Measurements from ENCODE around the gene ACTN3. TPM values are rescaled to one million over a fixed set of nuclear protein-coding genes. Genes with fewer than 3 reads are reported as not detected.
"Not testable (repeated sequence)": the region's sequence is repeated elsewhere in the genome, so short reads cannot be mapped to it uniquely, and the experiment has no call there.

The ACTN3 gene
- total RNA-seq, 3 donors from 2014 or later = under 0.01 to 0.16 TPM; not detected in 1

DNA sequence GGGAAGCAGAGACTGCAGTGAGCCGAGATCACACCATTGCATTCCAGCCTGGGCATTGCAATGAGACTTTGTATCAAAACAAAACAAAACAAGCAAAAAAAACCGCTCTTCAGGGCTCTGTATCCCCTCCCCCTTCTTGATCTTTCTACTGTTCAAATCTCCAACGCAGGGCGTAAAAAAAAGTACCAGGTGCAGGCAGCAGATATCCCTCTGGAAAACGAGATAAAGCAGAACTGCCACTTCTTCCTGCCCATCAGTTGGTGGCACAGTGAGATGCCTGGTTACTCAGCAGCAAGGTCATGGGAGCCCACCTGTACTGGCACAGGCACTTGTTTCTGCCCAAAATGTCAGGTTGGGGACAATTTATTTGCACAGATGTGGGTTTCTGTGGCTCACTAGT, 57.5 kb downstream of the ACTN3 start:
- H3K27me3 ChIP-seq = no peaks in the 10 kb centered on the region
- no peaks in the 10 kb centered on the region for H3K9me3 ChIP-seq
- H3K4me3 ChIP-seq = no peak overlapping the region
- TF ChIP-seq, protein P1, sequence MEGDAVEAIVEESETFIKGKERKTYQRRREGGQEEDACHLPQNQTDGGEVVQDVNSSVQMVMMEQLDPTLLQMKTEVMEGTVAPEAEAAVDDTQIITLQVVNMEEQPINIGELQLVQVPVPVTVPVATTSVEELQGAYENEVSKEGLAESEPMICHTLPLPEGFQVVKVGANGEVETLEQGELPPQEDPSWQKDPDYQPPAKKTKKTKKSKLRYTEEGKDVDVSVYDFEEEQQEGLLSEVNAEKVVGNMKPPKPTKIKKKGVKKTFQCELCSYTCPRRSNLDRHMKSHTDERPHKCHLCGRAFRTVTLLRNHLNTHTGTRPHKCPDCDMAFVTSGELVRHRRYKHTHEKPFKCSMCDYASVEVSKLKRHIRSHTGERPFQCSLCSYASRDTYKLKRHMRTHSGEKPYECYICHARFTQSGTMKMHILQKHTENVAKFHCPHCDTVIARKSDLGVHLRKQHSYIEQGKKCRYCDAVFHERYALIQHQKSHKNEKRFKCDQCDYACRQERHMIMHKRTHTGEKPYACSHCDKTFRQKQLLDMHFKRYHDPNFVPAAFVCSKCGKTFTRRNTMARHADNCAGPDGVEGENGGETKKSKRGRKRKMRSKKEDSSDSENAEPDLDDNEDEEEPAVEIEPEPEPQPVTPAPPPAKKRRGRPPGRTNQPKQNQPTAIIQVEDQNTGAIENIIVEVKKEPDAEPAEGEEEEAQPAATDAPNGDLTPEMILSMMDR (IDR thresholded peaks at IDR 0.05) = no peak
- TF ChIP-seq POLR2AphosphoS5 (IDR thresholded peaks at IDR 0.05) = no peak
- TF ChIP-seq POLR2A (IDR thresholded peaks at IDR 0.05) = no peak
- no peak for DNase-seq (ENCODE audit: low spot score in 2 of 2)
- intact Hi-C loops (cut with DNase I; ENCODE audit: low total_unique reads) = no loop called here
- no peaks in the 10 kb centered on the region for H3K36me3 ChIP-seq
- H3K4me1 ChIP-seq = peaks cover 0 to 8% of the 10 kb centered on the region in 2 donors
- H3K27ac ChIP-seq = no peak overlapping the region

DNA sequence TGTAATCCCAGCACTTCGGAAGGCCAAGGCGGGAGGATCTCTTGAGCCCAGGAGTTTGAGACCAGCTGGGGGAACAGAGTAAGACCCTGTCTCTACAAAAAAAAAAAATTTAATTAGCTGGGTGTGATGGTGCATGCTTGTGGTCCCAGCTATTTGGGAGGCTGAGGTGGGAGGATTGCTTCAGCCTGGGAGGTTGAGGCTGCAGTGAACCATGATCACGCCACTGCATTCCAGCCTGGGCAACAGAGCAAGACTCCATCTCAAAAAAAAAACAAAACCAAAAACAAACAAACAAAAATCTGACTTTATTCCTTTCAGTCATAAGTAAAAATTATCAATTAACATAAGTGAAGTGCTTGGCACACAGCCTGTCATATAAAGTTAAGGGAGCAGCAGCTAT, 59.9 kb downstream of the ACTN3 start:
- peak overlapping the region; percentile 74 to 81 for H3K27ac ChIP-seq
- intact Hi-C loops (cut with DNase I; ENCODE audit: low total_unique reads); DNase-seq (ENCODE audit: low spot score in 2 of 2); H3K4me3 ChIP-seq; H3K9me3 ChIP-seq; H3K36me3 ChIP-seq; H3K27me3 ChIP-seq; H3K4me1 ChIP-seq: not testable (repeated sequence)

DNA sequence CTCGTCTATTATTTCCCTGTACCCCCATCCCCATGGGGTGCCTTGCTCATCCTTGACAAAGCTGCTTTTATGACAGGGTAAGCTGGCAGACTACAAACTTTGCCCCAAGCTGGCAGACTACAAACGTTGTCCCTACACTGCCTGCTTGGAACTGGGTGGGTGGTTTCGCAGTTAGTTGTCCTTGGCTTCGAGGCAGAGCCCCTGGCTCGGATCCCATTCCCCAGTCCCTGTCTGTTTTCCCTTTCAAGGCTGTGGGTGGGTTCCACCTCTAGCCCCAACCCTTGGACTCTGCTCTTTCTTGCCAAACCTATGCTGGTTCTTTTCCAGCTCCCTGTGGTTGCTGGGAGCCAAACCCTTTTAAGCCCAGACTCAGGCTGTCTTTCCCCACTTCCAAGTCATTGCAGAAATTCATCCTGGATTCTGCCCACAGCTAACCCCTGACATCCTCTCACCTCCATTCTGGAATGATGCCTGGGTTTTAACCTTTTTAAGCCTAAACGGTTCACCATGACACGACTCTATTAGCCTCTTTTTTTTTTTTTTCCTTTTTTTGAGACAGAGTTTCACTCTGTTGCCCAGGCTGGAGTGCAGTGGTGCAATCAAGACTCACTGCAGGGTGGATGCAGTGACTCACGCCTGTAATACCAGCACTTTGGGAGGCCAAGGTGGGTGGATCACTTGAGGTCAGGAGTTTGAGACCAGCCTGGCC, 60.6 kb downstream of the ACTN3 start:
- peak overlapping the region; percentile 74 to 81 for H3K27ac ChIP-seq
- no peaks in the 10 kb centered on the region for H3K9me3 ChIP-seq
- H3K36me3 ChIP-seq = no peaks in the 10 kb centered on the region
- no peaks in the 10 kb centered on the region for H3K27me3 ChIP-seq
- H3K4me1 ChIP-seq = peaks cover 0 to 8% of the 10 kb centered on the region in 2 donors
- TF ChIP-seq, protein P1 (IDR thresholded peaks at IDR 0.05) = no peak
- peak; percentile 7 to 51 (median 17) for TF ChIP-seq POLR2AphosphoS5 (IDR thresholded peaks at IDR 0.05)
- peak; percentile 70 to 92 for DNase-seq (ENCODE audit: low spot score in 2 of 2)
- H3K4me3 ChIP-seq = no peak overlapping the region
- intact Hi-C loops (cut with DNase I; ENCODE audit: low total_unique reads) = no loop called here

DNA sequence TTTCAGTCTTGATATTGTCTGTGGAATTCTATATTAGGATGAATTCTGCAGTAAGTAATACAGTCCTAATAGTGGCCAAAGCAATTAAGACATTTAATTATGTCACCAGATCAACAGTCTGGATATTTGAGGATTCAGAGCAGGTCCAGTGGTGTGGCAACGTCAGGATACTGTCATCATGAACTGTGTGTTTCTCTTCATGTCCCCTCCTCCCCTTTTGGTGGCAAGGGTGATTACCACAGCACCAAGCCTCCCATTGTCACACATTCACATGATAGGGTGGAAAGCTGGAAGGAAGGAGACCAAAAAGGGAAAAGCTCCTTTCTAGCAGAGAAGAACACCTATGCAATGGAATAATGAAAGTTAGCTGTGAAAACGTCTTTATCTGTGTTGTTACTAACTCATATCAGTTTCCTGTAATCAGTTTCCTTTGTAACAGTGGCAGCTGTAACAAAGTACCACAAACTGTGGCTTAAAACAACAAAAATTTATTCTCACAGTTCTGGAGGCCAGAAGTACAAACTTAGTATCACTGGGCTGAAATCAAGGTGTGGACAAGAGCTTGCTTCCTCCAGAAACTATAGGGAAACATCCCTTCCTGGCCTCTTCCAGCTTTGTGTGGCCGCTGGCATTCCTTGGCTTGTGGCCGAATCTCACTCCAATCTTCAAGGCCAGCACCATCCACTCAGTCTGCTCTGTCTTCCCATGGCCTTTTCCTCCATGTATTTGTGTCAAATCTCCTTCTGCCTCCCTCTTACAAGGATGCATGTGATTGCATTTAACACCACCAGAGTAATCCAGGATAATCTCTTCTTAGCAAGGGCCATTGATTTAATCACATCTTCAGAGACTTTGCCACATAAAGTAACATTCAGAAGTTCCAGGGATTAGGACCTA, 63.3 kb downstream of the ACTN3 start:
- no peak for DNase-seq (ENCODE audit: low spot score in 2 of 2)
- H3K36me3 ChIP-seq = no peaks in the 10 kb centered on the region
- peaks cover 0 to 8% of the 10 kb centered on the region in 2 donors for H3K4me1 ChIP-seq
- H3K27ac ChIP-seq = no peak overlapping the region
- intact Hi-C loops (cut with DNase I; ENCODE audit: low total_unique reads) = no loop called here
- no peak for TF ChIP-seq POLR2AphosphoS5 (IDR thresholded peaks at IDR 0.05)
- TF ChIP-seq POLR2A (IDR thresholded peaks at IDR 0.05) = no peak
- TF ChIP-seq, protein P1 (IDR thresholded peaks at IDR 0.05) = no peak
- no peaks in the 10 kb centered on the region for H3K27me3 ChIP-seq
- no peak overlapping the region for H3K4me3 ChIP-seq
- no peaks in the 10 kb centered on the region for H3K9me3 ChIP-seq

DNA sequence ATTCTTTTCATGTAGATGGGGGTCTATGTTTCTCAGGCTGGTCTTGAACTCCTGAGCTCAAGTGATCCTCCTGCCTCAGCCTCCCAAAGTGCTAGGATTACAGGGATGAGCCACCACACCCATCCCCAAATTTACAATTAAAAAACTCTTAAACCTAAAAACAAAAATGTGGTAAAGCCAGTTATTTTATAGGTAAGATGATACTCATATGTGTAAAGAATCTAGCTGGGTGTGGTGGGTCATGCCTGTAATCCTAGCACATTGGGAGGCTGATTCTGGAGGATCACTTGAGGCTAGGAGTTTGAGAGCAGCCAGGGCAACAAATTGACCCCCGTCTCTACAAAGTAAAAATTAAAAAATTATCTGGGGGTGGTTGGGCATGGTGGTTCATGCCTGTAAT, 65.8 kb downstream of the ACTN3 start:
- Histone ChIP-seq H3K36me3 (no peaks in the 10 kb centered on the region), H3K27ac (no peak overlapping the region), H3K4me3 (no peak overlapping the region), H3K4me1 (peaks cover 3 to 5% of the 10 kb centered on the region in 2 donors), H3K9me3 (no peaks in the 10 kb centered on the region), H3K27me3 (no peaks in the 10 kb centered on the region)
- TF ChIP-seq POLR2A (IDR thresholded peaks at IDR 0.05) (no peak), POLR2AphosphoS5 (IDR thresholded peaks at IDR 0.05) (no peak)
- TF ChIP-seq, protein P1 (IDR thresholded peaks at IDR 0.05) = no peak
- no peak for DNase-seq (ENCODE audit: low spot score in 2 of 2)
- intact Hi-C loops (cut with DNase I; ENCODE audit: low total_unique reads) = no loop called here

Other genes with a start within 250 kb of the ACTN3 start
- gene CD248, start 229.9 kb upstream of the ACTN3 start, total RNA-seq = 10 to 100 TPM; 17.3 to 69.1 (median 24.9) TPM
- gene RIN1, start 210.5 kb upstream of the ACTN3 start, total RNA-seq = 1 to 10 TPM; 3.2 to 6.6 (median 5.2) TPM
- 10 to 100 TPM; 52.0 to 61.6 (median 54.3) TPM for gene BRMS1, start 201.8 kb upstream of the ACTN3 start, total RNA-seq
- gene B4GAT1, start 199.3 kb upstream of the ACTN3 start, total RNA-seq = 10 to 100 TPM; 20.0 to 35.4 (median 30.1) TPM
- 1 to 10 TPM; 4.9 to 7.5 (median 6.4) TPM for gene SLC29A2, start 175.1 kb upstream of the ACTN3 start, total RNA-seq
- gene NPAS4, start 125.9 kb upstream of the ACTN3 start, total RNA-seq = not detected
- gene MRPL11, start 108.1 kb upstream of the ACTN3 start, total RNA-seq = 10 to 100 TPM; 33.1 to 42.3 (median 36.8) TPM
- 10 to 100 TPM; 16.0 to 20.0 (median 18.6) TPM for gene PELI3, start 80.0 kb upstream of the ACTN3 start, total RNA-seq
- 10 to 100 TPM; 16.5 to 24.3 (median 16.7) TPM for gene DPP3, start 66.5 kb upstream of the ACTN3 start, total RNA-seq
- gene BBS1, start 36.3 kb upstream of the ACTN3 start, total RNA-seq = 10 to 100 TPM; 51.5 to 79.5 (median 63.8) TPM
- 10 to 100 TPM; 12.9 to 20.0 (median 14.1) TPM for gene ZDHHC24, start 855 bp upstream of the ACTN3 start, total RNA-seq
- gene CTSF, start 21.7 kb downstream of the ACTN3 start, total RNA-seq = 100 to 1,000 TPM in 2 of 3 donors, 10 to 100 TPM in 1; 98.6 to 149 (median 116) TPM
- under 1 TPM in 1 of 3 donors, not detected in 2; 0.15 TPM for gene CCDC87, start 46.2 kb downstream of the ACTN3 start, total RNA-seq
- gene CCS, start 46.3 kb downstream of the ACTN3 start, total RNA-seq = 10 to 100 TPM; 27.5 to 44.2 (median 33.1) TPM
- gene RBM14, start 69.7 kb downstream of the ACTN3 start, total RNA-seq = 10 to 100 TPM; 42.6 to 55.0 (median 54.6) TPM
- 10 to 100 TPM; 73.9 to 98.3 (median 81.0) TPM for gene RBM4, start 91.8 kb downstream of the ACTN3 start, total RNA-seq
- 10 to 100 TPM; 14.9 to 43.8 (median 25.9) TPM for gene RBM4B, start 131.0 kb downstream of the ACTN3 start, total RNA-seq
- 10 to 100 TPM in 2 of 3 donors, 1 to 10 TPM in 1; 1.1 to 28.7 (median 27.2) TPM for gene SPTBN2, start 182.3 kb downstream of the ACTN3 start, total RNA-seq

Measured in breast epithelium (tissue), 4 donors.